HepG2 (cell line): ENCODE measurements around the gene ZNF341. TPM values are rescaled to one million over a fixed set of nuclear protein-coding genes. Genes with fewer than 3 reads are reported as not detected.
A peak's percentile ranks its signal among the peaks of the same experiment; 100 is the strongest.

Experiments used
- ARID3A ChIP-seq: IDR thresholded peaks from 2 replicates; pipeline ENCODE4 v1.6.1; 2012; ENCODE audit warnings: low read depth, low read length, improper control_type of control experiment
- CBX1 ChIP-seq: IDR thresholded peaks from one replicate; pipeline ENCODE4 v1.6.1; 2016; ENCODE audit warnings: antibody characterized with exemption, low read depth
- FOXO4 ChIP-seq: sonication (generic); formaldehyde crosslinking; conservative IDR thresholded peaks from 2 replicates; pipeline ENCODE4 v1.8.1; 2023; ENCODE audit warnings: missing genetic modification reagents
- IRF1 ChIP-seq: sonication (generic); formaldehyde crosslinking; IDR thresholded peaks from 2 replicates; pipeline ENCODE4 v1.4.0; 2020; ENCODE audit warnings: low read depth, mild to moderate bottlenecking, missing genetic modification reagents
- NFRKB ChIP-seq: fragments of 450-650 bp; IDR thresholded peaks from 2 replicates; pipeline ENCODE4 v1.6.1; 2017
- RBM22 ChIP-seq: fragments of 200-400 bp; formaldehyde crosslinking; optimal IDR thresholded peaks from 2 replicates; pipeline ENCODE3; 2017; ENCODE audit warnings: mild to moderate bottlenecking, low read length, moderate library complexity
- SMAD9 ChIP-seq: sonication (generic); formaldehyde crosslinking; IDR thresholded peaks from 2 replicates; pipeline ENCODE4 v1.5.1; 2020; ENCODE audit warnings: mild to moderate bottlenecking, missing genetic modification reagents
- SRSF9 ChIP-seq: fragments of 200-400 bp; formaldehyde crosslinking; IDR thresholded peaks from 2 replicates; pipeline ENCODE4 v1.6.1; 2018; ENCODE audit warnings: borderline replicate concordance, mild to moderate bottlenecking, low read depth, low read length; ENCODE audit not compliant: insufficient read depth, poor library complexity, severe bottlenecking
- ZNF280B ChIP-seq: sonication (generic); formaldehyde crosslinking; IDR thresholded peaks from 2 replicates; pipeline ENCODE4 v1.5.0; 2020; ENCODE audit warnings: missing genetic modification reagents, mild to moderate bottlenecking, borderline replicate concordance
- ZNF556 ChIP-seq: sonication (generic); formaldehyde crosslinking; IDR thresholded peaks from 2 replicates; pipeline ENCODE4 v1.4.0; 2020; ENCODE audit warnings: mild to moderate bottlenecking, missing genetic modification reagents, borderline replicate concordance
- ZNF713 ChIP-seq: sonication (generic); formaldehyde crosslinking; IDR thresholded peaks from 2 replicates; pipeline ENCODE4 v1.4.0; 2020; ENCODE audit warnings: mild to moderate bottlenecking, missing genetic modification reagents
- ZNF800 ChIP-seq: sonication (generic); formaldehyde crosslinking; IDR thresholded peaks from 2 replicates; pipeline ENCODE4 v1.4.0; 2020; ENCODE audit warnings: missing genetic modification reagents
- polyA plus RNA-seq, 8 experiments: library from polyadenylated mRNA; depleted of rRNA in 3 of 8; stranded (reverse) in 7 of 8; unstranded in 1 of 8; fragments of >200 nt; fragmentation: Illumina TruSeq in 4 of 8; extraction: Trizol in 4 of 8; gene quantifications; 2 replicates each; pipeline versions ENCODE4 v1.2.1 to v1.2.3, GENCODE V29; 2011 to 2016; ENCODE audit warnings: low read depth in 4 of 8, missing spikeins in 1 of 8, mixed read lengths in 1 of 8; ENCODE audit not compliant: insufficient read depth in 1 of 8
- total RNA-seq, 5 experiments: library from RNA; depleted of rRNA; stranded (reverse); fragments of >200 nt; fragmentation: Illumina TruSeq; extraction: Trizol; gene quantifications; 2 replicates each; pipeline ENCODE4 v1.2.3, GENCODE V29; 2016; ENCODE audit warnings: low read depth in 1 of 5
- TF ChIP-seq, protein P1 (sequence below): sonication (generic); IDR thresholded peaks from 2 replicates; pipeline ENCODE4 v1.6.1; 2016; ENCODE audit warnings: low read depth, borderline replicate concordance
- TF ChIP-seq, protein P2 (sequence below): sonication (generic); formaldehyde crosslinking; IDR thresholded peaks from 2 replicates; pipeline ENCODE4; 2020; ENCODE audit warnings: missing genetic modification reagents, mild to moderate bottlenecking, borderline replicate concordance

Gene ZNF341
- total and polyA plus RNA-seq, 2 of the 13 experiments (the other 11 are each of a cell fraction or from before 2014, with no cell fraction given): 1.1 to 2.2 TPM

DNA sequence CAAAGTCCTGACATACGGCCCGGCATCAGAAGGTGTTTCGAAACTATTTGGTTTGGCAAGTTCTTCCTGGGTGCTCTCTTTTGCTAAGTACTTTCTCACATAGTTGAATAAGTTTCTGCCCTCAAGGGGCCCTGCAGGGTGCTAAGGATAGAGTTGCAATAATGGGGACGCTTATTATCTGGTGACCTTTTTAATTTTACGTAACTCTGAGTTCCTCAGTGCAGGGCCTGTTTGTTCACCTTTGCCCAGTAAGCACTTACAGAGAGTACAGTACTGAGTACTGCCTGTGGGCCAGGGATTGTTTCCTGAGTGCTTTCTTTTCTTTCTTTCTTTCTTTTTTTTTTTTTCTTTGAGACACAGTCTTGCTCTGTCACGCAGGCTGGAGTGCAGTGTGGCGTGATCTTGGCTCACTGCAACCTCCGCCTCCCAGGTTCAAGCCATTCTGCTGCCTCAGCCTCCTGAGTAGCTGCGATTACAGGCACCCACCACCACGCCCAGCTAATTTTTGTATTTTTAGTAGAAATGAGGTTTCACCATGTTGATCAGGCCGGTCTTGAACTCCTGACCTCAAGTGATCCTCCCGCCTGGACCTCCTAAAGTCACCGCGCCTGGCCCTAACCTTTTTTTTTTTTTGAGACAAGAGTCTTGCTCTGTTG lies 7.2 kb upstream of the ZNF341 start (continued):
- TF ChIP-seq, protein P1, sequence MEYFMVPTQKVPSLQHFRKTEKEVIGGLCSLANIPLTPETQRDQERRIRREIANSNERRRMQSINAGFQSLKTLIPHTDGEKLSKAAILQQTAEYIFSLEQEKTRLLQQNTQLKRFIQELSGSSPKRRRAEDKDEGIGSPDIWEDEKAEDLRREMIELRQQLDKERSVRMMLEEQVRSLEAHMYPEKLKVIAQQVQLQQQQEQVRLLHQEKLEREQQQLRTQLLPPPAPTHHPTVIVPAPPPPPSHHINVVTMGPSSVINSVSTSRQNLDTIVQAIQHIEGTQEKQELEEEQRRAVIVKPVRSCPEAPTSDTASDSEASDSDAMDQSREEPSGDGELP: no peak
- TF ChIP-seq FOXO4 (CRISPR knock-in tag) (peak; percentile 88; the same call in 1 of the 2 replicates), NFRKB (no peak), SRSF9 (no peak), ZNF713 (CRISPR knock-in tag) (no peak), RBM22 (no peak), SMAD9 (no peak), ZNF800 (CRISPR knock-in tag) (no peak), ZNF556 (CRISPR knock-in tag) (peak; percentile 41; the same call in 1 of the 2 replicates), IRF1 (no peak), ARID3A (no peak), CBX1 (no peak), ZNF280B (CRISPR knock-in tag) (no peak)
- TF ChIP-seq, protein P2, sequence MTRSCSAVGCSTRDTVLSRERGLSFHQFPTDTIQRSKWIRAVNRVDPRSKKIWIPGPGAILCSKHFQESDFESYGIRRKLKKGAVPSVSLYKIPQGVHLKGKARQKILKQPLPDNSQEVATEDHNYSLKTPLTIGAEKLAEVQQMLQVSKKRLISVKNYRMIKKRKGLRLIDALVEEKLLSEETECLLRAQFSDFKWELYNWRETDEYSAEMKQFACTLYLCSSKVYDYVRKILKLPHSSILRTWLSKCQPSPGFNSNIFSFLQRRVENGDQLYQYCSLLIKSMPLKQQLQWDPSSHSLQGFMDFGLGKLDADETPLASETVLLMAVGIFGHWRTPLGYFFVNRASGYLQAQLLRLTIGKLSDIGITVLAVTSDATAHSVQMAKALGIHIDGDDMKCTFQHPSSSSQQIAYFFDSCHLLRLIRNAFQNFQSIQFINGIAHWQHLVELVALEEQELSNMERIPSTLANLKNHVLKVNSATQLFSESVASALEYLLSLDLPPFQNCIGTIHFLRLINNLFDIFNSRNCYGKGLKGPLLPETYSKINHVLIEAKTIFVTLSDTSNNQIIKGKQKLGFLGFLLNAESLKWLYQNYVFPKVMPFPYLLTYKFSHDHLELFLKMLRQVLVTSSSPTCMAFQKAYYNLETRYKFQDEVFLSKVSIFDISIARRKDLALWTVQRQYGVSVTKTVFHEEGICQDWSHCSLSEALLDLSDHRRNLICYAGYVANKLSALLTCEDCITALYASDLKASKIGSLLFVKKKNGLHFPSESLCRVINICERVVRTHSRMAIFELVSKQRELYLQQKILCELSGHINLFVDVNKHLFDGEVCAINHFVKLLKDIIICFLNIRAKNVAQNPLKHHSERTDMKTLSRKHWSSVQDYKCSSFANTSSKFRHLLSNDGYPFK (CRISPR knock-in tag): no peak
